ENCODE measurements around the gene FOXK1.

- TF ChIP-seq CTCF (conservative IDR thresholded peaks at IDR 0.05 in 1 of 2, IDR thresholded peaks at IDR 0.05 in 1 of 2; ENCODE audit: low read depth in 1 of 2, low read length in 2 of 2), result no peak
- TF ChIP-seq EZH2 (IDR thresholded peaks at IDR 0.05; ENCODE audit: low read length, missing control alignments), result no peak
Measured at GRCh38 chr7:4707980-4708411, 25.9 kb downstream of the FOXK1 start.

All from fibroblast of lung (primary cell).